GM18873 (cell line): ENCODE data around the gene ZNF10.

Experiments used
- ATAC-seq: cut with Tn5 transposase; IDR thresholded peaks from one replicate; pipeline ENCODE4 v1.9.1; 2021; ENCODE audit warnings: mild to moderate bottlenecking, moderate library complexity, moderate number of reproducible peaks; ENCODE audit not compliant: unreplicated experiment, low FRiP score

ZNF10 gene

DNA sequence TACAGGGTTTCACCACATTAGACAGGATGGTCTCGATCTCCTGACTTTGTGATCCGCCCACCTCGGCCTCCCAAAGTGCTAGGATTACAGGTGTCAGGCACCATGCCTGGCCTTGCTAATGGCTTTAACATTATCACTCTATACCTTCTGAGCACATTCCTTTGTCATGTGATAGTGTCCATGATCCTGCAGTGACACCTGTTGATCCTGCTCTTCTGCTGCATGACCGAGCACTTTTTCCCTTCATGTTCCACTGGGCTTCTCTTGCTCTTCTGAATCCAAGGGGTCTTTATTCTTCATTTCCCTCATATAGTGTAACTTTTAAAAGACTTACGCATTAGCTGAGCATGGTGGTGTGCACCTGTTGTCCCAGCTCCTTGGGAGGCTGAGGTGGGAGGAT, 62.4 kb downstream of the ZNF10 start:
- ATAC-seq, result no peak

GRCh38 chr12:133201888-133202287, 71.5 kb downstream of the ZNF10 start:
- ATAC-seq, result no peak

DNA sequence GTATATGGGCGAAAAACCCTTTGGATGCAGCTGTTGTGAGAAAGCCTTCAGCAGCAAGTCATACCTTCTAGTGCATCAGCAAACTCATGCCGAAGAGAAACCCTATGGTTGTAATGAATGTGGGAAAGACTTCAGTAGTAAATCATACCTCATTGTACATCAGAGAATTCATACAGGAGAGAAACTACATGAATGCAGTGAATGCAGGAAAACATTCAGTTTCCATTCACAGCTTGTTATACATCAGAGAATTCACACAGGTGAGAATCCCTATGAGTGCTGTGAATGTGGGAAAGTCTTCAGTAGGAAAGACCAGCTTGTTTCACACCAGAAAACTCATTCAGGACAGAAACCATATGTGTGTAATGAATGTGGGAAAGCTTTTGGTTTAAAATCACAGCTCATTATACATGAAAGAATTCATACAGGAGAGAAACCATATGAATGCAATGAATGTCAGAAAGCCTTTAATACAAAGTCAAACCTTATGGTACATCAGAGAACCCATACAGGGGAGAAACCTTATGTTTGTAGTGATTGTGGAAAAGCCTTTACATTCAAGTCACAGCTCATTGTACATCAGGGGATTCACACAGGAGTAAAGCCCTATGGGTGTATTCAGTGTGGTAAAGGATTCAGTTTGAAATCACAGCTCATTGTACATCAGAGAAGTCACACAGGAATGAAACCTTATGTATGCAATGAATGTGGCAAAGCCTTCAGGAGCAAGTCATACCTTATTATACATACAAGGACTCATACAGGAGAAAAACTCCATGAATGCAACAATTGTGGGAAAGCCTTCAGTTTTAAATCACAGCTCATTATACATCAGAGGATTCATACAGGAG, 72.3 kb downstream of the ZNF10 start:
- no peak for ATAC-seq

- no peak for ATAC-seq
These were observed 73.2 kb downstream of the ZNF10 start for GRCh38 chr12:133203344-133204263.

- ATAC-seq, result no peak
These were observed 73.8 kb downstream of the ZNF10 start for GRCh38 chr12:133204264-133204603.

DNA sequence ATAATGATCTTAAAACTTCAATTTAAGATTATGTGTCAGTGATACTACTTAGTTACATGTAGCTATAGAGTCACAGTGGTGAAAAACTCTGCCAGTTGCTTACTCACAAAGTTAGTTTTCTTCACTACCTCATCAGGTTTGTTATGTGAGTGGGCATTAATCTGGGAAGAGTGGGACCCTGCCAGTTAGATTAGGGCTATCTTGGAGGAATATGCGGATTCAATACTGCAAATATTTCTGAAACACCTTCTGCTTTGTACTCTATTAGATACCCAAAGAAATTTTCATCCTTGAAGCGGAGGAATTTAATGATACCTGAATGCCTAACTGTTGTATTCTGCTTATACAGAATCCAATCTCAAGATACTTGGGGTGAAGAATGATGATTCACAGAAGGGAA, 76.0 kb downstream of the ZNF10 start:
- no peak for ATAC-seq
